Parathyroid adenoma (tissue), 2 donors: ENCODE results near the gene TRAFD1.

Source experiments
- H2AFZ ChIP-seq: fragments of 300-600 bp; sonication (generic); one replicate; pipeline ENCODE4 v1.7.0; 2017; ENCODE audit warnings: antibody characterized with exemption, mild to moderate bottlenecking
- H3K27ac ChIP-seq: fragments of 300-600 bp; sonication (generic); one replicate; pipeline ENCODE4 v1.7.0; 2017
- H3K27me3 ChIP-seq: fragments of 300-600 bp; sonication (generic); one replicate; pipeline ENCODE4 v1.7.0; 2017; ENCODE audit warnings: low read length; ENCODE audit not compliant: control insufficient read depth, insufficient read depth
- H3K36me3 ChIP-seq: fragments of 300-600 bp; sonication (generic); one replicate; pipeline ENCODE4 v1.7.0; 2017; ENCODE audit warnings: low read length; ENCODE audit not compliant: control insufficient read depth, insufficient read depth
- H3K4me1 ChIP-seq: fragments of 300-600 bp; sonication (generic); one replicate; pipeline ENCODE4 v1.7.0; 2017; ENCODE audit warnings: control low read depth
- H3K4me2 ChIP-seq: fragments of 300-600 bp; sonication (generic); one replicate; pipeline ENCODE4 v1.7.0; 2017; ENCODE audit warnings: low read length
- H3K4me3 ChIP-seq: fragments of 300-600 bp; sonication (generic); one replicate; pipeline ENCODE4 v1.7.0; 2017; ENCODE audit warnings: low read depth, low read length
- H3K79me2 ChIP-seq: fragments of 300-600 bp; sonication (generic); one replicate; pipeline ENCODE4 v1.7.0; 2017; ENCODE audit warnings: control low read depth
- H3K9ac ChIP-seq: fragments of 300-600 bp; sonication (generic); one replicate; pipeline ENCODE4 v1.7.0; 2017; ENCODE audit warnings: mild to moderate bottlenecking
- H3K9me3 ChIP-seq: fragments of 300-600 bp; sonication (generic); one replicate; pipeline ENCODE4 v1.7.0; 2017; ENCODE audit warnings: low read length; ENCODE audit not compliant: control insufficient read depth
- CTCF ChIP-seq: fragments of 300-600 bp; sonication (generic); IDR thresholded peaks from one replicate; pipeline ENCODE4 v1.7.0; 2017; ENCODE audit warnings: antibody characterized with exemption, mild to moderate bottlenecking
- donor health status: primary hyperparathyroidism.

TRAFD1 gene

GRCh38 chr12:112182499-112182898, 57.1 kb downstream of the TRAFD1 start:
- H3K4me1 ChIP-seq: no peaks in the 10 kb centered on the region
- no peak overlapping the region for H3K27ac ChIP-seq
- no peak overlapping the region for H2AFZ ChIP-seq
- H3K27me3 ChIP-seq: no peaks in the 10 kb centered on the region
- no peak overlapping the region for H3K9ac ChIP-seq
- H3K79me2 ChIP-seq: no peaks in the 10 kb centered on the region
- no peak overlapping the region for H3K4me2 ChIP-seq
- no peak for TF ChIP-seq CTCF
- no peaks in the 10 kb centered on the region for H3K36me3 ChIP-seq
- no peaks in the 10 kb centered on the region for H3K9me3 ChIP-seq
- no peak overlapping the region for H3K4me3 ChIP-seq

- H3K9me3 ChIP-seq: no peaks in the 10 kb centered on the region
- H3K9ac ChIP-seq: no peak overlapping the region
- H3K4me2 ChIP-seq: no peak overlapping the region
- no peak overlapping the region for H3K4me3 ChIP-seq
- no peaks in the 10 kb centered on the region for H3K36me3 ChIP-seq
- no peak overlapping the region for H3K27ac ChIP-seq
- H2AFZ ChIP-seq: no peak overlapping the region
- H3K27me3 ChIP-seq: no peaks in the 10 kb centered on the region
- TF ChIP-seq CTCF: no peak
- H3K79me2 ChIP-seq: no peaks in the 10 kb centered on the region
- H3K4me1 ChIP-seq: no peaks in the 10 kb centered on the region
Measured at GRCh38 chr12:112183141-112184021, 58.0 kb downstream of the TRAFD1 start.

GRCh38 chr12:112184056-112184887, 58.9 kb downstream of the TRAFD1 start:
- no peaks in the 10 kb centered on the region for H3K36me3 ChIP-seq
- H3K4me1 ChIP-seq: no peaks in the 10 kb centered on the region
- no peak overlapping the region for H3K9ac ChIP-seq
- no peaks in the 10 kb centered on the region for H3K27me3 ChIP-seq
- H3K79me2 ChIP-seq: no peaks in the 10 kb centered on the region
- H2AFZ ChIP-seq: no peak overlapping the region
- no peaks in the 10 kb centered on the region for H3K9me3 ChIP-seq
- H3K27ac ChIP-seq: no peak overlapping the region
- no peak overlapping the region for H3K4me3 ChIP-seq
- no peak for TF ChIP-seq CTCF
- H3K4me2 ChIP-seq: no peak overlapping the region

GRCh38 chr12:112185093-112185923, 59.9 kb downstream of the TRAFD1 start:
- no peaks in the 10 kb centered on the region for H3K27me3 ChIP-seq
- H3K4me3 ChIP-seq: no peak overlapping the region
- H3K9me3 ChIP-seq: no peaks in the 10 kb centered on the region
- H3K9ac ChIP-seq: no peak overlapping the region
- no peaks in the 10 kb centered on the region for H3K79me2 ChIP-seq
- TF ChIP-seq CTCF: no peak
- no peak overlapping the region for H2AFZ ChIP-seq
- H3K4me2 ChIP-seq: no peak overlapping the region
- no peaks in the 10 kb centered on the region for H3K4me1 ChIP-seq
- no peak overlapping the region for H3K27ac ChIP-seq
- H3K36me3 ChIP-seq: no peaks in the 10 kb centered on the region
